CD14-positive monocyte (primary cell): ENCODE measurements around the gene CSRNP3. TPM values are rescaled to one million over a fixed set of nuclear protein-coding genes. Genes with fewer than 3 reads are reported as not detected.

Experiments
- DNase-seq, 3 donors: peaks; one replicate each; pipeline ENCODE4 v3.0.0-alpha.2; 2011 to 2022
- H2AFZ ChIP-seq: 2 replicates; pipeline ENCODE4 v1.6.0; 2012; ENCODE audit warnings: mild to moderate bottlenecking, low read depth, low read length, inconsistent platforms; ENCODE audit not compliant: insufficient read depth, poor library complexity, severe bottlenecking
- H3K27ac ChIP-seq, 2 donors: 1 replicate in 1 of 2; 2 replicates in 1 of 2; pipeline ENCODE4 v1.5.1; 2012 to 2013; ENCODE audit warnings: low read length in 2 of 2, control low read depth in 1 of 2, inconsistent platforms in 1 of 2, low read depth in 1 of 2, mild to moderate bottlenecking in 1 of 2
- H3K27me3 ChIP-seq, 2 donors: one replicate each; pipeline versions ENCODE4 v1.6.0 to v1.6.1; 2011 to 2013; ENCODE audit warnings: low read length in 2 of 2; ENCODE audit not compliant: control insufficient read depth in 2 of 2, insufficient read depth in 2 of 2
- H3K36me3 ChIP-seq, 2 donors: replicated peaks in 1 of 2; 1 replicate in 1 of 2; 2 replicates in 1 of 2; pipeline versions ENCODE4 v1.5.1 to v1.6.1; 2012 to 2013; ENCODE audit warnings: low read length in 2 of 2, control low read depth in 1 of 2, inconsistent platforms in 1 of 2, mild to moderate bottlenecking in 1 of 2; ENCODE audit not compliant: insufficient read depth in 2 of 2, control insufficient read depth in 1 of 2
- H3K4me1 ChIP-seq, 2 donors: 1 replicate in 1 of 2; 2 replicates in 1 of 2; pipeline versions ENCODE4 v1.5.1 to v1.6.1; 2012 to 2013; ENCODE audit warnings: low read length in 2 of 2, control low read depth in 1 of 2, inconsistent platforms in 1 of 2, mild to moderate bottlenecking in 1 of 2, moderate library complexity in 1 of 2; ENCODE audit not compliant: insufficient read depth in 2 of 2, control insufficient read depth in 1 of 2
- H3K4me2 ChIP-seq: replicated peaks from 2 replicates; pipeline ENCODE3; 2012; ENCODE audit warnings: low read length, moderate library complexity, mild to moderate bottlenecking; ENCODE audit not compliant: poor library complexity, severe bottlenecking; ENCODE audit errors: extremely low read depth
- H3K4me3 ChIP-seq, 3 experiments: fragments of 200-600 bp in 1 of 3; sonication (generic) in 1 of 3; replicated peaks in 1 of 3; 1 replicate in 2 of 3; 2 replicates in 1 of 3; pipeline ENCODE4 v1.5.1; 2011 to 2013; ENCODE audit warnings: low read length in 3 of 3, mild to moderate bottlenecking in 3 of 3, control low read depth in 2 of 3, low read depth in 2 of 3, inconsistent platforms in 1 of 3, moderate library complexity in 1 of 3
- H3K79me2 ChIP-seq: 2 replicates; pipeline ENCODE4 v1.6.0; 2012; ENCODE audit warnings: mild to moderate bottlenecking, control low read depth, inconsistent platforms, low read length, moderate library complexity; ENCODE audit not compliant: insufficient read depth
- H3K9ac ChIP-seq: 2 replicates; pipeline ENCODE4 v1.6.0; 2017; ENCODE audit warnings: low read length, mild to moderate bottlenecking; ENCODE audit not compliant: insufficient read depth, poor library complexity, severe bottlenecking
- H3K9me3 ChIP-seq, 2 donors: replicated peaks in 1 of 2; 1 replicate in 1 of 2; 2 replicates in 1 of 2; pipeline versions ENCODE4 v1.5.1 to v1.6.1; 2012 to 2013; ENCODE audit warnings: low read length in 2 of 2, control low read depth in 1 of 2; ENCODE audit not compliant: control insufficient read depth in 1 of 2, insufficient read depth in 1 of 2
- H4K20me1 ChIP-seq: 2 replicates; pipeline ENCODE4 v1.6.0; 2012; ENCODE audit warnings: mild to moderate bottlenecking, low read length, control low read depth, moderate library complexity; ENCODE audit not compliant: insufficient read depth
- H3K27ac Mint-ChIP-seq, 7 donors: one replicate each; pipeline ENCODE4 v1.8.0; 2020; ENCODE audit warnings: mild to moderate bottlenecking in 7 of 7, mixed read lengths in 7 of 7, moderate library complexity in 6 of 7, inconsistent platforms in 2 of 7
- H3K27me3 Mint-ChIP-seq, 3 donors: one replicate each; pipeline ENCODE4 v1.8.0; 2021 to 2022; ENCODE audit warnings: low read depth in 3 of 3, mild to moderate bottlenecking in 3 of 3, mixed read lengths in 3 of 3, moderate library complexity in 3 of 3, inconsistent platforms in 1 of 3
- H3K36me3 Mint-ChIP-seq, 2 donors: one replicate each; pipeline ENCODE4 v1.8.0; 2020; ENCODE audit warnings: mixed read lengths in 2 of 2, inconsistent platforms in 1 of 2, mild to moderate bottlenecking in 1 of 2
- H3K4me1 Mint-ChIP-seq: one replicate; pipeline ENCODE4 v1.8.0; 2020; ENCODE audit warnings: mild to moderate bottlenecking, mixed read lengths
- H3K4me3 Mint-ChIP-seq, 2 donors: one replicate each; pipeline ENCODE4 v1.8.0; 2020; ENCODE audit warnings: mild to moderate bottlenecking in 2 of 2, mixed read lengths in 2 of 2, moderate library complexity in 1 of 2
- H3K9me3 Mint-ChIP-seq, 7 donors: one replicate each; pipeline ENCODE4 v1.8.0; 2020 to 2022; ENCODE audit warnings: mixed read lengths in 7 of 7, mild to moderate bottlenecking in 6 of 7, moderate library complexity in 6 of 7, inconsistent platforms in 2 of 7
- CTCF ChIP-seq: fragments of 200-600 bp; IDR thresholded peaks from one replicate; pipeline ENCODE4 v1.8.0; 2022; ENCODE audit warnings: antibody characterized with exemption, mild to moderate bottlenecking
- WGBS: methylation state at CpG from one replicate; pipeline ENCODE4 v1.1.5; 2013; ENCODE audit warnings: missing lambda C conversion rate; ENCODE audit not compliant: insufficient coverage; 5-methylcytosine and 5-hydroxymethylcytosine counted together
- intact Hi-C, 2 donors: fragments of 100-400 bp; cut with micrococcal nuclease; formaldehyde crosslinking; loops; one replicate each; pipeline versions ENCODE4 v1.15.0 to v1.15.1; 2023
- polyA plus RNA-seq, 3 donors: library from polyadenylated mRNA; depleted of rRNA in 1 of 3; unstranded in 2 of 3; stranded (reverse) in 1 of 3; fragments of 300-500 nt in 2 of 3; fragments of >200 nt in 1 of 3; fragmentation: Illumina TruSeq in 2 of 3; gene quantifications; 1 replicate in 2 of 3; 2 replicates in 1 of 3; pipeline ENCODE4 v1.2.3, GENCODE V29; 2012 to 2021

The CSRNP3 gene
- polyA plus RNA-seq, 3 donors: not detected

- Histone ChIP-seq H3K4me1 (no peaks in the 10 kb centered on the region), H3K27ac (no peak overlapping the region), H3K36me3 (no peaks in the 10 kb centered on the region), H3K27me3 (no peaks in the 10 kb centered on the region), H3K9ac (no peak overlapping the region), H3K4me2 (no peak overlapping the region), H4K20me1 (no peaks in the 10 kb centered on the region), H2AFZ (no peak overlapping the region), H3K79me2 (no peaks in the 10 kb centered on the region), H3K9me3 (no peaks in the 10 kb centered on the region), H3K4me3 (no peak overlapping the region)
- no peak overlapping the region for H3K27ac Mint-ChIP-seq
- no CpG with 5 or more reads among the region's 1 CpG for WGBS
- no peak overlapping the region for H3K4me3 Mint-ChIP-seq
- peaks cover 0 to 2% (median 2%) of the 10 kb centered on the region in 3 donors for H3K27me3 Mint-ChIP-seq
- no peaks in the 10 kb centered on the region for H3K36me3 Mint-ChIP-seq
- intact Hi-C loops: no loop called here
- no peak for TF ChIP-seq CTCF
- peaks cover 0 to 2% (median 0%) of the 10 kb centered on the region in 7 donors for H3K9me3 Mint-ChIP-seq
- DNase-seq: no peak
- H3K4me1 Mint-ChIP-seq: no peaks in the 10 kb centered on the region
Observed at GRCh38 chr2:165635532-165635931, 166.0 kb downstream of the CSRNP3 start.

- no peaks in the 10 kb centered on the region for H3K36me3 Mint-ChIP-seq
- intact Hi-C loops: no loop called here
Observed at GRCh38 chr2:165636959-165637358, 167.5 kb downstream of the CSRNP3 start.

More at GRCh38 chr2:165636959-165637358, 167.5 kb downstream of the CSRNP3 start:
- Mint-ChIP-seq H3K9me3 (peaks cover 0 to 2% (median 0%) of the 10 kb centered on the region in 7 donors), H3K27ac (no peak overlapping the region), H3K27me3 (peaks cover 0 to 2% (median 2%) of the 10 kb centered on the region in 3 donors), H3K4me1 (no peaks in the 10 kb centered on the region), H3K4me3 (no peak overlapping the region)
- no peaks in the 10 kb centered on the region for H3K9me3 ChIP-seq
- H3K4me2 ChIP-seq: no peak overlapping the region
- H3K27me3 ChIP-seq: no peaks in the 10 kb centered on the region
- H3K9ac ChIP-seq: no peak overlapping the region
- H3K4me3 ChIP-seq: no peak overlapping the region
- DNase-seq: no peak
- no peaks in the 10 kb centered on the region for H3K79me2 ChIP-seq
- no CpG with 5 or more reads among the region's 1 CpG for WGBS
- no peaks in the 10 kb centered on the region for H3K36me3 ChIP-seq
- no peak overlapping the region for H2AFZ ChIP-seq
- no peak for TF ChIP-seq CTCF
- H4K20me1 ChIP-seq: no peaks in the 10 kb centered on the region
- no peaks in the 10 kb centered on the region for H3K4me1 ChIP-seq
- H3K27ac ChIP-seq: no peak overlapping the region
